Measurements from ENCODE around the gene OSBPL6. TPM values are rescaled to one million over a fixed set of nuclear protein-coding genes. Genes with fewer than 3 reads are reported as not detected.

Gene OSBPL6
- total and polyA plus RNA-seq, 2 experiments from 2014 or later: 0.60 to 1.8 TPM

DNA sequence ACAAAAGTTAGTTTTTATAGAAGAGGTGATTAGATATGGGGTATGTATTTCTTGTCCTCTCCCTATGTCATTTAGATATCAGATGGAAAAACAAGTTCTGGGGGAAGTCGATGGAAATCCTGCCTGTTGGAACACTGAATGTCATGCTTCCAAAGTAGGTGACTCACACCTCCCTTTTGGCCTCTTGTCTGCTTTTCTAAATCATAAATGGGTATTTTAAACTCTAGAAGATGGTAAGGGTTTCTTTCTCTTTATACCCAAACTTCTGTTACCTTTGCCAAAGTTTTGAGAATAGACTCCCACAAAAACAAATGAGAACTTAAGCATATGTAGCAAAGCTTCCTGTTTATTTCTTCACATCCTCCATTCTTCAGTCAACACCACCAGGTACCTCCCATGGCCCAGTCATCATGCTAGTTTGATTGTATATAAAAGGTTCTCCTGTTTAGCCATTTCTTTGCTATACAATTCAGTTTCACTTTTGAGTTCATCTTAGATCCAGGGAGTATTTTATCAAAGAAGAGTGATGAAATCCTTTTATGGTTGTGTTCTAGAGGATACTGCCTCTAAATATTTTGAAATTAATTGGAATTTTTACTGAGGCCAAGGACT lies 192.8 kb downstream of the OSBPL6 start:
- no peaks in the 10 kb centered on the region for H3K9me3 ChIP-seq (ENCODE audit: low read depth)
- no peak overlapping the region for H3K27ac ChIP-seq
- H3K4me3 ChIP-seq: no peak overlapping the region
- no peaks in the 10 kb centered on the region for H3K36me3 ChIP-seq
- H3K27me3 ChIP-seq: no peaks in the 10 kb centered on the region
- TF ChIP-seq, protein P1, sequence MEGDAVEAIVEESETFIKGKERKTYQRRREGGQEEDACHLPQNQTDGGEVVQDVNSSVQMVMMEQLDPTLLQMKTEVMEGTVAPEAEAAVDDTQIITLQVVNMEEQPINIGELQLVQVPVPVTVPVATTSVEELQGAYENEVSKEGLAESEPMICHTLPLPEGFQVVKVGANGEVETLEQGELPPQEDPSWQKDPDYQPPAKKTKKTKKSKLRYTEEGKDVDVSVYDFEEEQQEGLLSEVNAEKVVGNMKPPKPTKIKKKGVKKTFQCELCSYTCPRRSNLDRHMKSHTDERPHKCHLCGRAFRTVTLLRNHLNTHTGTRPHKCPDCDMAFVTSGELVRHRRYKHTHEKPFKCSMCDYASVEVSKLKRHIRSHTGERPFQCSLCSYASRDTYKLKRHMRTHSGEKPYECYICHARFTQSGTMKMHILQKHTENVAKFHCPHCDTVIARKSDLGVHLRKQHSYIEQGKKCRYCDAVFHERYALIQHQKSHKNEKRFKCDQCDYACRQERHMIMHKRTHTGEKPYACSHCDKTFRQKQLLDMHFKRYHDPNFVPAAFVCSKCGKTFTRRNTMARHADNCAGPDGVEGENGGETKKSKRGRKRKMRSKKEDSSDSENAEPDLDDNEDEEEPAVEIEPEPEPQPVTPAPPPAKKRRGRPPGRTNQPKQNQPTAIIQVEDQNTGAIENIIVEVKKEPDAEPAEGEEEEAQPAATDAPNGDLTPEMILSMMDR (IDR thresholded peaks at IDR 0.05; ENCODE audit: low read depth, low read length): no peak
- peak in 1 of 2 donors; percentile 16 for DNase-seq (ENCODE audit: low read depth in 1 of 2, low spot score in 1 of 2)
- H3K4me1 ChIP-seq (ENCODE audit: low read depth): no peaks in the 10 kb centered on the region

DNA sequence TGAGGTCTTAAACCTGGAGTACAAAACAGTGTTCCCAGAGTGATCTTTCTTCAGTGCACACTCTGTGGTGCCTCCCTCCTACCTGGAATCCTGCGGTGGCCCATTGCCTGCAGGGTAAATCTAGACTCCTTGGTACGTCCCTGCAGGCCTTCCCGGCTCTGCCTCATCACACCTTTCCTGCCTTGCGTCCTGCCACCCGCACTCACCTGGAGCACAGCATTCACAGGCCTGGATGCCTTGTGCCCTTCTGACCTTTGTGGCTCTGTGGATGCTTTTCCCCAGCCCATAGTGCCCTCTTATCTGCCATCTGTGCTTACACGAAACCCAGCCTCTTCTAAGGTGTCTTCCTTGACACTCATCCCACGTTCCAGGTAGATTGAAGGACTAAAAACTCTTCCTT lies 194.0 kb downstream of the OSBPL6 start:
- H3K27ac ChIP-seq: no peak overlapping the region
- H3K36me3 ChIP-seq: no peaks in the 10 kb centered on the region
- no peaks in the 10 kb centered on the region for H3K27me3 ChIP-seq
- no peak for DNase-seq (ENCODE audit: low read depth in 1 of 2, low spot score in 1 of 2)
- no peaks in the 10 kb centered on the region for H3K9me3 ChIP-seq (ENCODE audit: low read depth)
- no peak overlapping the region for H3K4me3 ChIP-seq
- peaks cover 5% of the 10 kb centered on the region for H3K4me1 ChIP-seq (ENCODE audit: low read depth)
- TF ChIP-seq, protein P1 (IDR thresholded peaks at IDR 0.05; ENCODE audit: low read depth, low read length): no peak

DNA sequence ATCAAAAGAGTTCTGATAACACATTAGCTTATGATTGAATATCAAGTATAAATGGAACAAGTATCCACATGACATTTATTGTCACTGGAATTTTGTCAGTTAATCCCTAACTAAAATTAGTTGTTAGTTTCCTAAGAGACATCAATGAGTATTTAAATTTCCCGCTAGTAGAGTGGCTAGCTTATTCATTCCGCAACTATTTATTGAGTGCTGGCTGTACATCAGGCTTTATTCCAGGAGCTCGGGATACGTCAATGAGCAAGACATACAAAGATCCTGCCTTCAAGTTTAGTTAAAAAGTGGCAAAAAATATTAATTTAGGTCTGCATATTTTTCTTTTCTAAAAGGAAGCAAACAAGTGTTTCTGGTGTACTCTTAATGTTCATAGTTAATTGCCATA lies 197.4 kb downstream of the OSBPL6 start:
- no peak overlapping the region for H3K4me3 ChIP-seq
- no peak for DNase-seq (ENCODE audit: low read depth in 1 of 2, low spot score in 1 of 2)
- peaks cover 31% of the 10 kb centered on the region for H3K4me1 ChIP-seq (ENCODE audit: low read depth)
- TF ChIP-seq, protein P1 (IDR thresholded peaks at IDR 0.05; ENCODE audit: low read depth, low read length): no peak
- H3K27me3 ChIP-seq: no peaks in the 10 kb centered on the region
- no peaks in the 10 kb centered on the region for H3K9me3 ChIP-seq (ENCODE audit: low read depth)
- no peaks in the 10 kb centered on the region for H3K36me3 ChIP-seq
- no peak overlapping the region for H3K27ac ChIP-seq

DNA sequence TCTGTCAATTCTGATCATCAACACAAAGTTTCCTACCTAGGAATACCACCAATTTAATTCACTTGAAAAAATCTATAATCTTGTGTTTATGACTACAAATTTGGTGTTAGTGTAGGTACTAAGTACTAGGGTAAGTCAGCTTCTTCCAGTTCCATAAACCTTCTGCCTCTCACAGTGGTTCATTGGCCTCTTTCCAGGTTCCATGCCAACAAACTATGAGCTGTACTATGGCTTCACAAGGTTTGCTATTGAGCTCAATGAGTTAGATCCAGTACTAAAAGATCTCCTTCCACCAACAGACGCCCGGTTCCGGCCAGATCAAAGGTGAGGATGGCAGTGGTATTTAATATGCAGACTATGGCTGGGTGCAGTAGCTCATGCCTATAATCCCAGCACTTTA lies 197.9 kb downstream of the OSBPL6 start:
- Histone ChIP-seq H3K4me3 (no peak overlapping the region), H3K9me3 (ENCODE audit: low read depth) (no peaks in the 10 kb centered on the region), H3K27me3 (no peaks in the 10 kb centered on the region), H3K4me1 (ENCODE audit: low read depth) (peaks cover 32% of the 10 kb centered on the region), H3K36me3 (no peaks in the 10 kb centered on the region), H3K27ac (no peak overlapping the region)
- TF ChIP-seq, protein P1 (IDR thresholded peaks at IDR 0.05; ENCODE audit: low read depth, low read length): no peak
- DNase-seq (ENCODE audit: low read depth in 1 of 2, low spot score in 1 of 2): peak in 1 of 2 donors; percentile 23

DNA sequence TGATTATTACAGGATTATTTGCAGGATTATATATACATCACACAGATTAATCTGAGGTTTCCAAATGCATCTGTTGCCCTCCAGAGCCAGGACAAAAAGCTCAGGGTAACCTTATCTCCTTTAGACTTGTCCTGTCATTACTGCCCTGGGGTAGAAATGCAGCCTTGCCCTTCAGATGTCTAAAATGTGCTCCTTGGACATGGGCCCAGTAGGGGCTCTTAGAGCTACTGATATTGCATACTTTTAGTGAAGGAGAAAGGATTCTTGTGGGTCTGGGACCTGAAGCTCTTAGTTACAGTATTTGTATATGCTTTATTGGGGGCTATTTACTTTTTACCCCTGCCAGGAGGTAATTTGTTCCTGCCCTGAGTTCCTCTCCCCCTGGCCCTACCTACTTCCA lies 200.5 kb downstream of the OSBPL6 start:
- Histone ChIP-seq H3K36me3 (no peaks in the 10 kb centered on the region), H3K4me3 (no peak overlapping the region), H3K4me1 (ENCODE audit: low read depth) (peaks cover 35% of the 10 kb centered on the region), H3K27me3 (no peaks in the 10 kb centered on the region), H3K27ac (peak overlapping the region; percentile 62), H3K9me3 (ENCODE audit: low read depth) (no peaks in the 10 kb centered on the region)
- TF ChIP-seq, protein P1 (IDR thresholded peaks at IDR 0.05; ENCODE audit: low read depth, low read length): no peak
- peak in 1 of 2 donors; percentile 55 for DNase-seq (ENCODE audit: low read depth in 1 of 2, low spot score in 1 of 2)

Measured in cardiac muscle cell (in vitro differentiated cells and primary cell).